ELF-1 (cell line): Measurements from ENCODE around the gene BRD4.

Experiments
- DNase-seq: peaks from one replicate; pipeline ENCODE4 v3.0.0-alpha.2; 2016; ENCODE audit warnings: low read depth, low spot score

Gene BRD4

GRCh38 chr19:15265214-15265849, 67.0 kb downstream of the BRD4 start:
- DNase-seq, result no peak

DNA sequence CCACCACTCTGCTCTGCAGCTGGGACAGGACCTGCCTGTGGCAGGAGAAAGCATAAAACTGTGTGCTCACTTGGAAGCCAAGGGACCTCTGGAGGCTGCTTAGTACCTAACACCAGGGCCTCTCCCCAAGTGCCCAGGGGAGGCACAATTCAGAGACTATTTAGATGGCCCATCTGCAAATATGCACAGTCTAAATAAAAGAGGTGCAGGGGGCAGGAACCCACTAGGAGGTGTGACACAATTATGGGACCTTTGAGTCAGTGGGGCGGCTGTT, 67.5 kb downstream of the BRD4 start:
- DNase-seq, result no peak

GRCh38 chr19:15264061-15264932, 68.0 kb downstream of the BRD4 start:
- peak; percentile 86 for DNase-seq

DNA sequence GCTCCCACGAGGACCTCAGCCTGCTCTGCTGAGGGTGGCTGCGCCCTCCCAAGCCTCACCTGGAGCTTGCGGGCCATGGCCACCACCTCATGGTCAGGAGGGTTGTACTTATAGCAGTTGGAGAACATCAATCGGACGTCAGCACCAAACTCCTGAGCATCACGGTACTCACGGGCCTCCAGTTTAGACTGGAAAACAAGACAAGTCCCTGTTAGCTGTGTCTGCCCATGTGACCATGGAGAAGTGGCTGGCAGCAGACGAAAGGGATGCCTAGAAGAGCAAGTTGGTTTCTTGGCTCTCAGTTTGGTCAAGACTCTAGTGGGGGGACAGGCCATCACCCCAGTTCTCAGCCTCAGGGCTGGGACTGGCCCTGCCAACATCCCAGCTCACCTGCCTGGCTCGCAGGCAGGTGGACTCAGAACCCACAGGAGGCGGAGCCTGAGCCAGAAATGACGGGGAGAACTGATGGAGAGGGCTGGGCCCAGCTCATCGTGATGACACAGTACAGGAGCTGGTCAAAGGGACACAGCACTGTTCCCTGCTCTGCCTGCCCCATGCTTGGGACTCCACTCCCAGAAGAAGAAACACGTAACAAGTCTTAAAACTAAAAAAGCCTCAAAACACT, 68.9 kb downstream of the BRD4 start:
- DNase-seq, result no peak

DNA sequence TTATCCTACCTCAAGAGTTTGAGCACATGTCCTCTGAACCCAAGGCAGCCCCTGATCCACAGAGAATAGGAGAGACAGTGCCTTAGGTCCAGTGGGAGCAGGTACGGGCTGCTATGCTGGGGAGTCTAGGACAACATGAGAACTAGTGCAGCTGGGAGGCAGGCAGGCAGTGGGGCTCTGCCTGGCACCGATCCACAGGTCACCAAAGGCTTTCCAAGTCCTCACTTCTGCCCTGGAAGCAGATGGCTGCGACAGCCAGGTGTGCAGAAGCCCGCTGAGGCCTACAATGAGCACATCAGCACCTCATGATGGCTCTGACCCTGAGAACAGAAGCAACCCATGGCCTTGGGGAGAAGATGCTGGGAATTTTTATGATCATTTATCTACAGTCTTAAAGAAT, 70.3 kb downstream of the BRD4 start:
- no peak for DNase-seq

- DNase-seq, result no peak
Observed at GRCh38 chr19:15260939-15261338, 71.4 kb downstream of the BRD4 start.

- no peak for DNase-seq
Observed at GRCh38 chr19:15259907-15260306, 72.4 kb downstream of the BRD4 start.

DNA sequence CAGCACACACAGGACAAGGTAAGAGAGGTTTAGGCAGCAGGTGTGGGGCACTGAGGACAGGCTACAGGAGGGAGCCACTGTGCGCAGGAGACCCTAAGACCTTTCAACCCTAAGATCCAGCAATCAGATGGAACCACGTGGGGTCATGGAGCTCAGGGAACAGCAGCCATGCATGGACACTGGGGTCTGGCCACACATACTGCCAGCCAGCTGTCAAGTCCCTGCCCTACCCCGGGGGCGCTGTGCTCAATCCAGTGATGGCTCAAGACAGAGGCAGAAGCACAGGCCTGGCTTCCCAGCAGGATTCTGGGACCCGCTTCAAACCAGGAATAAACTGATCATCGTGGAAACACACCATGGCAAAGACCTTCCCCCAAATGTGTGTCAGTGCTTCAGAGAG, 74.6 kb downstream of the BRD4 start:
- no peak for DNase-seq

DNA sequence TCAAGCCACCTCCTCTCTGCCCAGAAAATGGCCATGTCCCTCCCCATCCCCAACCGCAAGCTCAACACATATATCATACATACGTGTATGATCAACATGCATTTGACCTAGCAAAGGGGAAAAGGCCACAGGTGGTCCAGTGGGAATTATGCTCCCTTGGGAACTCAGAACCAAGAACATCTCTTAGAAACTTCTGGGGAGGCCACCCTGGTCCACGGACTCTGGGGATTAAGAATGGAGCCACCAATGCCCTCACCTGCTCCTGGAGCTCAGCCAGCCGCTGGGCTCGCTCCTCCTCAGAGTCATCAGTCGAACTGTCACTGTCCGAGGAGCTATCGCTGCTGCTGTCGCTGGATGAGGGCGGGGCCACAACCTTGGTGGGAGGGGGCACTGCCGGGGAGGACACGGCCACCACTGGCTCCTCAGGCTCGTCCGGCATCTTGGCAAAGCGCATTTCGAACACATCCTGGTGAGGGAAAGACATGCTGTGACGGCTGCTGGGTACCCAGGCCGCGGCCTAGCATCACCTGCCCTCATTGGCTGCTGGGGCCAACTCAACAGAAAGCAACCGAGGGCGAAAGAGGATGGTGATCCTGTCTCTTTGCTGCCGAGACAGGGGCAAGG, 75.5 kb downstream of the BRD4 start:
- DNase-seq, result no peak

GRCh38 chr19:15255359-15255990, 76.9 kb downstream of the BRD4 start:
- no peak for DNase-seq

GRCh38 chr19:15254547-15254946, 77.8 kb downstream of the BRD4 start:
- no peak for DNase-seq

- no peak for DNase-seq
Observed at GRCh38 chr19:15253513-15253912, 78.8 kb downstream of the BRD4 start.

GRCh38 chr19:15253061-15253460, 79.3 kb downstream of the BRD4 start:
- no peak for DNase-seq

GRCh38 chr19:15252398-15253018, 79.8 kb downstream of the BRD4 start:
- DNase-seq, result peak; percentile 40

DNA sequence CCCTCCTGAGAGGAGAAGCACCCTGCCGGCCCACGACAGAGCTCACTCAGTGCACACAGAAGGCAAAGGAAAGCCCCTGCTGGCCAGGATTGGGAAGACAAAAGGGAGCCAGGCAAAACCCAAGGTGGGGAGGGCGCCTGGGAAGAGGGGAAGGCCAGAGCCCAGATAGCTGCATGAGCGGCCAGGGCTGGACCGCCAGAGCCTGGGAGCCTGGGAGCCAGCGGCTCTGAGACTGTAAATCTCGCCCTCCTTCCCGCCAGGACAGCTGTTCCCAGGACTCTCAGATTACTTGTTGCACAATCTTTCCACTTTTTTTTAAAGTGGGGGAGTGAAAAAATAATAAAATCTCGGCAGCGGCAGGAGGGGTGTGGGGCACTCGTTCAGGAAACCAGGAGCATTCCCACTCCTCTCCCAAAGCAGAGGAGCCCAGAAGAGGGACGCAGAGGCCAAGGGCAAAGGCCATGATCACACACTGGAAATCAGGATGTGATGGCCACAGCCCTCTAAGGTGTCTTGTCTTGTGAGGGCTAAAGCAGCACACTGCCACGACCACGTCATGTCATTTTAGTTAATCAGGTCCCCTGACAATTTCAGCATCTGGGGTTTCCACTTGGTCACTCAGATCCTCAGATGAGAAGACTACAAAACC, 80.5 kb downstream of the BRD4 start:
- DNase-seq, result peak; percentile 93

- no peak for DNase-seq
Observed at GRCh38 chr19:15251010-15251748, 81.2 kb downstream of the BRD4 start.

GRCh38 chr19:15250640-15250993, 81.7 kb downstream of the BRD4 start:
- DNase-seq, result no peak

- DNase-seq, result peak; percentile 34
Observed at GRCh38 chr19:15249972-15250639, 82.2 kb downstream of the BRD4 start.

DNA sequence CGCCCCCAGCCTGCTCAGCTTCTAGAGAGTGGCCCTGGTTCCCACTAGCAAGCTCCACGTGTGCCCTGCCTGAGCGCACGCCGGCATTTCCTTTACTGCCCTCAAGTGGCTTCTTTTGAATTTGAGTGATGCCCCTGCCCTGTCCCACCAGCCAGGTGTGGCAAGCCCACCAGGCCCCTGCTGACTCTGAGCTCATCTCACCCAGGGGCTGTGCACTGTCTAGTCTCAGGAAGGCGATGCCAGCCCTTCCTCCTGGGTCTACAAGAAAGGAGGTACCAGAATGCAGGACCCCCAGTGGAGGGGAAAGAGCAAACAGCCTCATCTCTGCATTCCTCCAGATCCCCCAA, 82.8 kb downstream of the BRD4 start:
- DNase-seq, result no peak
